ENCODE data around the gene GPNMB.
"Not testable (repeated sequence)": the region's sequence is repeated elsewhere in the genome, so short reads cannot be mapped to it uniquely, and the experiment has no call there.

The GPNMB gene

GRCh38 chr7:23306936-23307521 is 60.5 kb downstream of the GPNMB start:
- no peak for DNase-seq (ENCODE audit: low read depth)

- no peak for DNase-seq (ENCODE audit: low read depth)
Observed at GRCh38 chr7:23308754-23309153, 62.2 kb downstream of the GPNMB start.

- DNase-seq (ENCODE audit: low read depth), result not testable (repeated sequence)
Observed at GRCh38 chr7:23312141-23312540, 65.6 kb downstream of the GPNMB start.

- DNase-seq (ENCODE audit: low read depth), result no peak
Observed at GRCh38 chr7:23315366-23315765, 68.8 kb downstream of the GPNMB start.
